HG03342 (cell line): ENCODE data around the gene GNAZ.

Source experiments
- ATAC-seq: cut with Tn5 transposase; IDR thresholded peaks from one replicate; pipeline ENCODE4 v1.9.1; 2021; ENCODE audit warnings: mild to moderate bottlenecking, moderate library complexity; ENCODE audit not compliant: unreplicated experiment

Gene GNAZ

DNA sequence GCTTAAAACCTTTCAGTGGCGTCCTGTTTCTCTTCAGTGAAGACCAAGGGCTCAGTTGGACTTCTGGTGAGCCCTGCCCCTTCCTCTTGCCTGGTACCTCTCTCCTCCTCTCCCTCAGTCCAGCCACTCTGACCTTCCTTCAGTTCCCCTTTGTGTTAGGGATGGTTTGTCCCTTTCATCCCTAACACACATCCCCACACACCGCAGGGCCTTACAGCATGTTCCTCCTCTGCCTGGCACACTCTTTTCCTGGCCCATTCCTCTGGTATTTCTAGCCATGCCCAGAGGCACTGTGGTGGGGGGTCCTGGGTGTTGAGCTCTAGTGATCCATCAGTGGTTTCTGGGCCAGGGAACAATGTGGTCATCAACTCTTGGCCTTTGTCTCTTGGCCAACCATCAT, 21.4 kb downstream of the GNAZ start:
- no peak for ATAC-seq

- ATAC-seq: no peak
Measured at GRCh38 chr22:23092217-23092955, 22.1 kb downstream of the GNAZ start.

GRCh38 chr22:23093051-23093788, 22.9 kb downstream of the GNAZ start:
- no peak for ATAC-seq

DNA sequence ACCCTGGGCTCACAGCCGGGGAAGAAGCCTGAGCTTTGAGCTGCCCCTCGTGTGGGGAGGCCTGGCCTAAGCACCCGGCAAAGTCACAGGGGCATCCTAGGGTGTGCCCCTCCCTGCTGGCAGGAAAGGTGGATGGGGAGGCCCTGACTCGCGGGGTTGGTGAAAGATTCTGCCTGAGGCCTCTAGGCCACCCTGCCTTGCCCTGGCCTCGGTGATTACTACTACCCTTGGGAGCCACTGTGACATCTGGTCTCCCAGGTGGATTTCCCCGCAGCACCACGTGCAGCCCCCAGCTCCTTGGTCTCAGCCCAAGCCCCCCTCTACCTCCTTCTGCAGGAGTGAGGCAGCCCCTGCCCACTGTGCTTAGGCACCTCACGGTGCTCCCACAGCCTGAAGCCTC, 23.9 kb downstream of the GNAZ start:
- ATAC-seq: no peak

GRCh38 chr22:23094695-23095681, 24.7 kb downstream of the GNAZ start:
- ATAC-seq: no peak

GRCh38 chr22:23095733-23096342, 25.5 kb downstream of the GNAZ start:
- ATAC-seq: no peak

DNA sequence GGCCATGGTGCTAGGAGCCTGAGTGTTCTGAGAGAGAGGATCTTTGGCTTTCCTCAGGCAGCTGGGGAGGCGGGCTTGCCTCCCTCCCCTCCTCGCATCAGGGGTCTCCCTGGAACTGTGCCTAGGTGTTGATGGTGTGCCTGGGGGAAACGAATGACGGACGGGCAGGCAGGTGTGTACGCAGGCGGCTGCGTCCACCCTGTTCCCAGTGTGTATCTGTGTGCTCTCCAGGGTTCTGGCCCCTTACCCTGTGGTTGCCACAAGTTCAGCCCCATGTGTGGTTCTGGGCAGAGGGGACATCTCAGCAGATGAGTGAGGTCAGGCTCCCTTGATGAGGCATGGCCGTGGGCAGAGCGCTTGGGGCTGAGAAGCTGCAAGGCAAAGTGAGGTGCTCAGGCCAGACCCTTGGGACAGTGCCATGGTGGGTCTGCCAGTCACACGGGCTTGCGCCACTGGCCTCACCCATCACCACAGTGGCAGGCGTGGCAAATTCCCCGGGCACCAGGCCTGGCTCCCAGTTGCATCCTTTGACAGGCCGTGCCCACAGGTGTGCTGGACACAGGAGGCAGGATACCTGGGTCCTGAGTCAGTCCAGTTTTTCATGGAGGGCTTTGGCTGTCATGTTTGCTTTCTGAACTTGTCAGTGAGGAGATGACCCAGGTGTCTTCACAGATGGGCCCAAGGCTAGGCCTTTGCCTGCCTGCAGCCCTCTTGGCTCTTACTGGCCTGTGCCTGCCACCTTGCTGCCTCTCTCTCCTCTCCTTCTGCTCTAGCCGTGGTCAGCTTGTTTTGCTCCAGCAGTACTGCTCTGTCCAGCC, 27.3 kb downstream of the GNAZ start:
- no peak for ATAC-seq

- no peak for ATAC-seq
Measured at GRCh38 chr22:23098230-23098705, 27.9 kb downstream of the GNAZ start.

GRCh38 chr22:23098718-23099530, 28.6 kb downstream of the GNAZ start:
- ATAC-seq: no peak

DNA sequence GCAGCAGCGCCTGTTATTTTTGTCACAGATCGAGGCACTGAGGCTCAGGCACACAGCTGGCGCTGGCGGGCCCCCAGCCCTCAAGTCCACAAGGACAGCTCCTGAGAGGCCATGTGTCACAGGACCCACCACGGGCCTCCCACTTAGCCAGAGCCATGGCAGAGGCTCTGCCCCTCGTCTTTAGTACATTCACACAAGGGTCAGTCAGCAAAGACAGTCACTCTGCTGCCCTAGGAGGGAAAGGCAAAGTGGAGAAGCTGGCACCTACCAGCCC, 29.1 kb downstream of the GNAZ start:
- no peak for ATAC-seq

DNA sequence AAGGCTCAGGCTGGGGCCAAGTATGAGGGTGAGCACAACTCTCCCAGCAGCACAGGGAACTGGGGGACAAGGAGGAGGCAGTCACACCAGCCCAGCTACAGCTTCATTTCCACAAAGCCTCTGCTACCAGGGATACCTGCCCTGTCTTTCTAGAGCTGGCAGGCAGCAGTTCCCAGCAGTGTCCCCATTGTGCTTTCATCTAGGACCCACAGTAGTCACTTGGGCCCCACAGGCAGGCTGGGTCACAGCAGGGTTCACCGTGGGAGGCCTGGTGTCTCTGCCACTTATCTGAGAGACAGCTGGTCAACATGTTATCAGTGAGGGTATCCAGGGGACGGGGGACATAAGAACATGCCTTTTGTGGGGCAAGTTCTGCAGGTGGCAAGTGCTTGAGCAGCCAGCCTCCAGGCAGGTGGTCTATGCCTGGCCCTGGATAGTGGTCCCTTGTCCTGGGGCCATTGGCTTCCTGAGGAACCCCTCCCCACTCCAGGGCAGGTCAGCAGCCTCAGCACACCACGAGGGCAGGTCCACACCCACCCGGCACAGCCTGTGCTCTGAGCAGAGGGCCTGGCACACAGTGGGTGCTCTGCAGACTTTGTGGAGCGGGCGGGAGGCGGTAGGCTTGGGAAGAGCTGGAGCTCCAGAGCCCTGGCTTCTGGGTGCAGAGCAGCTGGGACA, 29.9 kb downstream of the GNAZ start:
- no peak for ATAC-seq

DNA sequence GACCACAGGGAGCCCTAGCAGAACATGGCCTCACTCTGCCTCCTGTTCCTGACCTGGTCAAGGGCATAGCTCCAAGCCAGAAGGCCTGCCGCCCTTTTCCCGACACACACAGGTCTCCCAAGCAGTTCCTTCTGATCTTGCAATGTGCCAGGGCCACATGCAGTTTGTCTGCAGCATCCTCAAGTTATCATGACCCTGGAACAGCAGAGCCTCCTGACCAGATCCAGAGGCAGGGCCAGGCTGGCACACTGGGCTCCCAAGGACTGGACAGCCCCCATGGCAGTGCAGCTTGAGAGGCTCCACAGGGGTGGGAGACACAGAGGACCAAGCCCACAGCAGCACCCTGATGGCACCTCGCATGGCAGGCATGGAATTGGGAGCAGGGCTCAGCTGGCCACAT, 31.2 kb downstream of the GNAZ start:
- no peak for ATAC-seq

GRCh38 chr22:23102002-23102655, 31.8 kb downstream of the GNAZ start:
- no peak for ATAC-seq

DNA sequence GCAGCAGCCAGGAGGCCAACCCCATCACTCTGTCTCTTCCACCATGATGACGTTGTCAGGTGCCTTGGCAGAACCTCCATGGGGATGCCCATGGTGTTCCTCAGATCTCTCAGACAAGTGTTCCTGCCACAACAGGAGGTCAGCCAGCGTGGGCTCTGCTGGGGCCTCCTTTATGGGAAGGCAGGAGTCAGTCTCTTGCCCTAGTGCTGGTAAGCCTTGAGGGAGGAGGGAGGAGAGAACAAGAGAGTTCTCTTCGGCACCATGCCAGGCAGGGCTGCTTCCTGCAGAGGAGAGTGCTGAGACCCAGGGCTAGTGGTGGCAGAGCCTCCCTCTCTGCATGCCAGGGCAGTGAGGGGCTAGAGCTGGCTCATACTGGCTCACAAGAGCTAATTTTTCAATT, 32.5 kb downstream of the GNAZ start:
- ATAC-seq: no peak

GRCh38 chr22:23103199-23103954, 33.1 kb downstream of the GNAZ start:
- no peak for ATAC-seq

DNA sequence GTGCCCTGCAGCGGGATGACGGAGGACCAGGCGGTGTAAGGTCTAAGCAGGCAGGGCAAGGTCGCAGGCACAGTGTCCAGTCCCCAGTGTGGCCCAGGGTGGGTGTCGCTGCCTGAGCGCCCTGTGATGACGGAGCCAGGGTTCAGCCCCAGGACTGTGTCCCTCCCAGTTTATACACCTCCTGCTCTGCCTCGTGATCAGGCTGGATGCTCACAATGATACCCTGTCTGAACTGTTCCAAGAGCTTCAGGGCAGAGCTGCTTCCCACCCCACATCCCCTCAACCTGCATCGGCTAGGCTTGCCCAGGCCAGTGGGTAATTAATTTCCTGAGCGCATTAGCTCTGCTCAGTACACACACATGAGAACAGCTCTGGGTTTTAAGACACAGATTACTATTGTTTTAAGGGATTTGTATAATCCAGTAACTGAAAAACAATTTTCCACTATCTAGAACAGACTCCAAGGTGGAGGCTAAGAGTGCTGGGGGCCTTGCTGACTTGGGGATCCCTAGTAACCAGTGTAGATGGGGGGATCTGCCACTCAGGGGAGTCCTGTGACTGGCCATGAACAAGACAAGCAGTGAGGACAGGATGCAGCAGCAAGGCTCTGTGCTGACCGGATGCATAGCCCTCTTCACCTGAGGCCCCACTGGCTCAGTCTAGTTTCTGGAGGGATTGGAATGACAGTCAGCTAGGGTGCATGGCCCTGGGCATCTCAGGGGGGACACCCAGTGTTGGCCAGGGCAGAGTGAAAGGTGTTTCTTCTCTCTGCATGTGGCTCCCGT, 34.1 kb downstream of the GNAZ start:
- no peak for ATAC-seq

DNA sequence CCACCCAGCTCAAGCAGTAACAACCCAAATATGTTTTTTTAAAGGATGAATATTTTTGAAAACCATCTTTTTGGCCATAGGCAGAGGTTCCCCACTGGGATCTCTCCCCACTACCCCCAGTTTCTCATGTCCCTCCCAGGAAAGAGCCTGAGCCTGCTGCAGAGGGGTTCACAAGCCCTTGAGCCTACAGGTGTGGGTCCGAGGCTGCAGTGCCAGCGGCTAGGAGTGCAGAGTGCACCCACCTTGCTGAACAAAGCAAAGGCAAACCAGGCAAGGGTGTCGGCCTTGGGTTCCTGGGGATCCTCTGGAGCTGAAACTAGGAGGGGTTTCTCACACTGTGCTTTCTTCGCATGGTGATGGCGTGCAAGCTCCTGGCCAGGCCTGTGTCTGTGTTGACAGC, 35.0 kb downstream of the GNAZ start:
- no peak for ATAC-seq
